Skin of body (tissue), 2 donors: ENCODE results near the gene BAD. TPM values are rescaled to one million over a fixed set of nuclear protein-coding genes. Genes with fewer than 3 reads are reported as not detected.

Experiments
- DNase-seq: peaks from one replicate; lab custom pipeline; 2025; lab: John Stamatoyannopoulos, UW
- total RNA-seq: library from RNA; depleted of rRNA; stranded (reverse); fragments of >200 nt; gene quantifications from one replicate; pipeline ENCODE4 v1.2.3, GENCODE V29; 2014

Gene BAD
- total RNA-seq, 1 donor from 2014 or later: 27.5 TPM

GRCh38 chr11:64297699-64298358 lies 13.4 kb upstream of the BAD start:
- no peak for DNase-seq

- DNase-seq: no peak
Measured at GRCh38 chr11:64296830-64297698, 12.6 kb upstream of the BAD start.

- peak; percentile 22 for DNase-seq
Measured at GRCh38 chr11:64296236-64296635, 11.8 kb upstream of the BAD start.

- no peak for DNase-seq
Measured at GRCh38 chr11:64295760-64296159, 11.3 kb upstream of the BAD start.

- no peak for DNase-seq
Measured at GRCh38 chr11:64294774-64295173, 10.3 kb upstream of the BAD start.

- DNase-seq: no peak
Measured at GRCh38 chr11:64292460-64293254, 8.2 kb upstream of the BAD start.

GRCh38 chr11:64291752-64292459 lies 7.4 kb upstream of the BAD start:
- no peak for DNase-seq

GRCh38 chr11:64291262-64291751 lies 6.8 kb upstream of the BAD start, which contains the start of gene KCNK4:
Gene KCNK4 (plus strand): TSS chr11:64291302. CDS start chr11:64293019, 1,717 bp downstream.
- no peak for DNase-seq

GRCh38 chr11:64290352-64291261 lies 6.1 kb upstream of the BAD start:
- DNase-seq: no peak

- no peak for DNase-seq
Measured at GRCh38 chr11:64289002-64289564, 4.6 kb upstream of the BAD start.

GRCh38 chr11:64288353-64288750 lies 3.9 kb upstream of the BAD start:
- no peak for DNase-seq

GRCh38 chr11:64287676-64288352 lies 3.3 kb upstream of the BAD start:
- no peak for DNase-seq

- DNase-seq: no peak
Measured at GRCh38 chr11:64286801-64287159, 2.3 kb upstream of the BAD start.

- no peak for DNase-seq
Measured at GRCh38 chr11:64285885-64286800, 1.7 kb upstream of the BAD start.

- peak; percentile 86 for DNase-seq
Measured at GRCh38 chr11:64284962-64285884, 758 bp upstream of the BAD start, which contains the start of gene GPR137. Gene GPR137 (plus strand): TSS chr11:64285848. CDS start chr11:64286525, 677 bp downstream.

- no peak for DNase-seq
Measured at GRCh38 chr11:64283092-64283491, 1.4 kb downstream of the BAD start.
